Adipocyte (in vitro differentiated cells): ENCODE data around the gene COL3A1.

ENCODE experiments used
- DNase-seq: peaks from one replicate; pipeline ENCODE4 v3.0.0-alpha.2; 2015; ENCODE audit warnings: low read depth
- H3K27me3 ChIP-seq: replicated peaks from 2 replicates; pipeline ENCODE4 v1.7.0; 2013; ENCODE audit warnings: mild to moderate bottlenecking, low read length, moderate library complexity; ENCODE audit not compliant: control insufficient read depth, insufficient read depth
- H3K36me3 ChIP-seq: 2 replicates; pipeline ENCODE4 v1.7.0; 2013; ENCODE audit warnings: low read length, mild to moderate bottlenecking, moderate library complexity; ENCODE audit not compliant: control insufficient read depth, insufficient read depth, severe bottlenecking
- H3K4me1 ChIP-seq: 2 replicates; pipeline ENCODE4 v1.7.0; 2013; ENCODE audit warnings: mild to moderate bottlenecking, low read length, moderate library complexity; ENCODE audit not compliant: control insufficient read depth, insufficient read depth
- H3K4me3 ChIP-seq: 2 replicates; pipeline ENCODE4 v1.7.0; 2013; ENCODE audit warnings: mild to moderate bottlenecking, low read length, moderate library complexity
- H3K9ac ChIP-seq: 2 replicates; pipeline ENCODE4 v1.7.0; 2013; ENCODE audit warnings: mild to moderate bottlenecking, low read length, moderate library complexity
- H3K9me3 ChIP-seq: 2 replicates; pipeline ENCODE4 v1.7.0; 2013; ENCODE audit warnings: mild to moderate bottlenecking, low read length, moderate library complexity; ENCODE audit not compliant: control insufficient read depth

The COL3A1 gene

GRCh38 chr2:188963741-188964140 is 10.4 kb upstream of the COL3A1 start:
- no peaks in the 10 kb centered on the region for H3K27me3 ChIP-seq
- peak overlapping the region; percentile 80 for H3K9ac ChIP-seq
- H3K4me3 ChIP-seq, result peak overlapping the region; percentile 70
- H3K4me1 ChIP-seq, result peaks cover 49% of the 10 kb centered on the region
- no peak for DNase-seq
- H3K36me3 ChIP-seq, result no peaks in the 10 kb centered on the region
- H3K9me3 ChIP-seq, result no peaks in the 10 kb centered on the region

- Histone ChIP-seq H3K9me3 (no peaks in the 10 kb centered on the region), H3K4me1 (peaks cover 60% of the 10 kb centered on the region), H3K36me3 (no peaks in the 10 kb centered on the region), H3K27me3 (no peaks in the 10 kb centered on the region), H3K4me3 (peak overlapping the region; percentile 7), H3K9ac (peak overlapping the region; percentile 50)
- DNase-seq, result no peak
Observed at GRCh38 chr2:188964976-188965546, 9.1 kb upstream of the COL3A1 start.

GRCh38 chr2:188965563-188965962 is 8.6 kb upstream of the COL3A1 start:
- no peaks in the 10 kb centered on the region for H3K27me3 ChIP-seq
- H3K9ac ChIP-seq, result peak overlapping the region; percentile 50
- no peak for DNase-seq
- peaks cover 65% of the 10 kb centered on the region for H3K4me1 ChIP-seq
- no peaks in the 10 kb centered on the region for H3K9me3 ChIP-seq
- no peaks in the 10 kb centered on the region for H3K36me3 ChIP-seq
- H3K4me3 ChIP-seq, result peak overlapping the region; percentile 68

DNA sequence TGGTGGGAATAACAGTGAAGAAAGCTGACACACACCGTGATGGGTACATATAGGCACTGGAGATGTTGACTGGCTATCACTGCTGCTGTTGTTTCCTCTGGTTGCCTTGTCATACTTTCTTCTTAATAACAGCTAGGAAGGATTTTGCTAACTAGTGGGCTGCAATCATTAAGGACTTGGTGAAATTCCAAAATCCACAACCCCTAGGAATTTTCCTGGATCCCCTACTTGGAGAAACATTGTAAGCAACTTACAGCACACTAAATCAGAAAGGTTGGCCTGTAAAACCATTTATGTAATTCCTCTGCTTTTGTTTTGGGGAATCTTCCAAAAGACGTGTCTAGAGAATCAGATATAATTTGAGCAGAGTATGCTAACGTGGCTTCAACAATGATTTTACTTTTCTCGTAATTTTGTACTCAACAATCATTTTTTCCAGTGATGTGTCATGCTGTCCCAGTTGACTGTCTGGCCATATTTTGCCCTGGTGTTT is 8.0 kb upstream of the COL3A1 start:
- H3K36me3 ChIP-seq, result no peaks in the 10 kb centered on the region
- H3K9me3 ChIP-seq, result no peaks in the 10 kb centered on the region
- no peaks in the 10 kb centered on the region for H3K27me3 ChIP-seq
- H3K4me1 ChIP-seq, result peaks cover 70% of the 10 kb centered on the region
- H3K9ac ChIP-seq, result peak overlapping the region; percentile 50
- DNase-seq, result no peak
- H3K4me3 ChIP-seq, result peak overlapping the region; percentile 68

GRCh38 chr2:188966728-188967440 is 7.3 kb upstream of the COL3A1 start:
- Histone ChIP-seq H3K36me3 (no peaks in the 10 kb centered on the region), H3K9ac (peak overlapping the region; percentile 50), H3K4me3 (peak overlapping the region; percentile 68), H3K27me3 (no peaks in the 10 kb centered on the region), H3K9me3 (no peaks in the 10 kb centered on the region), H3K4me1 (peaks cover 78% of the 10 kb centered on the region)
- no peak for DNase-seq

DNA sequence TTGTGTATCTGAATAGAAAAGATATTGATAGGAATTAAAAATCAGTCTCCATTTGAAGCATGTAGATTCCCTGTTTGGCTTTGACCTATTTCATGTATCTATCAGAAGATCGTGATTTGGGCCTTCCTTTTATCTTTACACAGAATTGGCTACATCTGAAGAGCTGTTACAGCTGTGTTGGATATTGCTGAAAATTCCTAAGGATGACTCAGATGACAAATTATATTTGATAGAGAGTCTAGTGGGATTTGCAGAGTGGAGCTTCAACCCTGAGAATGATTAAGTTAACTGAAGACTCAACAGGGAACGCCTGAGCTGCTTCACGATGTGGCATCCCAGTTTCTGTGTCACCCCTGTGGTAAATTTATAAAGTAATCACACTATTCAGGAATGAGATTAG is 4.9 kb upstream of the COL3A1 start:
- H3K27me3 ChIP-seq, result no peaks in the 10 kb centered on the region
- peak overlapping the region; percentile 75 for H3K4me3 ChIP-seq
- peak overlapping the region; percentile 79 for H3K9ac ChIP-seq
- DNase-seq, result peak; percentile 72
- no peaks in the 10 kb centered on the region for H3K9me3 ChIP-seq
- H3K36me3 ChIP-seq, result no peaks in the 10 kb centered on the region
- peaks cover 84% of the 10 kb centered on the region for H3K4me1 ChIP-seq

DNA sequence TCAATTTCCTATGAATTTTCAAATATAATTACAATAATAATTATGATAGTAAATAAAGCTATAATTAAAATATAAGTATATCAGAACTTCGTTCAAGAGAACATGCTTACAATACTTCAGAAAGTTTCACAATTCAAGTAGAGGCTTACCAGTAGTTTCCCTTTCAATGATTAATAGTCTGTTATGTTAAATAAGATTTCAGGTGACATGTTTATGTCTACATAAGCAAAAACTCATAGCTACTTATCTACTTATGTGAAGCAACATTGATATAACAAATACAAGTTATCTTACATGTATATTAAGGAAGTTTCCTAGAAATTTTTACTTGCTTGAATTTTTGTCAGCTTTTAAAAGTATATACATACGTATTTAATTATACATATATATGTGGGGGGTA is 4.5 kb upstream of the COL3A1 start:
- no peak for DNase-seq
- H3K27me3 ChIP-seq, result no peaks in the 10 kb centered on the region
- no peaks in the 10 kb centered on the region for H3K36me3 ChIP-seq
- H3K9me3 ChIP-seq, result no peaks in the 10 kb centered on the region
- H3K4me3 ChIP-seq, result peak overlapping the region; percentile 75
- H3K9ac ChIP-seq, result peak overlapping the region; percentile 79
- H3K4me1 ChIP-seq, result peaks cover 80% of the 10 kb centered on the region

DNA sequence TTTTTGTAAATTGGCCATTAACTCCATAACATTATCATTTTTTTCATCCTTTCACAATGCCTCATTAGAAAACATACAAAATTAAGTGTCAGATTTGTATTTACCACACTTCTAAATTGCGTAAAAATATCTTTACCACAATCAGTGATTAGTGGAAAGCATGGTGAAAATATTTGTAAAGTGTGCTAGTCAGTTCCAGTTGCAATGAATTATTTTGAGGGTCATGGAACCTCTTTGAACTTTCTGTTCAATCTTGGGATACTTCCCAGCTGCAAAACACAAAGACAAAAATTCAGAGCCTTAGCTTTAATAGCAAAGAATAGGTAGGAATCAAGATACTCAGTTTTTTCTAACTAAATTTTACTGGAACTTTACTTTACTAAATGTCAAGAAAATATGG is 4.0 kb upstream of the COL3A1 start:
- Histone ChIP-seq H3K9ac (peak overlapping the region; percentile 79), H3K4me1 (peaks cover 74% of the 10 kb centered on the region), H3K9me3 (no peaks in the 10 kb centered on the region), H3K27me3 (no peaks in the 10 kb centered on the region), H3K36me3 (no peaks in the 10 kb centered on the region), H3K4me3 (peak overlapping the region; percentile 75)
- no peak for DNase-seq

DNA sequence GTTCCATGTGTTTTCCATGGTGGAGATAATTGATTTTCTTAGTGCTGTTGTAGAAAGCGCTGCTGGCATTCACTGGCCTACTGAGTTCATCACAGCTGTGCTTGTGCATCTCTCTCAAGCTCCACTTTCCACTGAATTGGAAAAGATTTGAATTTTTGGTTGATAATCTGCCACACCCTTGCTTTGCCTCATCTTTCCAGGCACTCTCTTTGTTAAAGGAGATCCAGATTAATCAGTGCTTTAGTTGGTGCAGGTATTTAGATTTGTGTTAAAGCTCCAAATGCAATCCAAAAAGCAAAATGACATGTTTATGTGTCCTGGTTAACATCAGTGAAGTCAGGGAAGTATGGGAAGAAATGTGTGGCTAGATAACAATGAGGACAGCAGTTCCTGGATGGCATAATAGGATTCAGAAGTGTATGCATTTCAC is 2.7 kb upstream of the COL3A1 start:
- no peaks in the 10 kb centered on the region for H3K27me3 ChIP-seq
- DNase-seq, result no peak
- peak overlapping the region; percentile 98 for H3K4me3 ChIP-seq
- H3K4me1 ChIP-seq, result peaks cover 63% of the 10 kb centered on the region
- H3K9me3 ChIP-seq, result no peaks in the 10 kb centered on the region
- no peaks in the 10 kb centered on the region for H3K36me3 ChIP-seq
- H3K9ac ChIP-seq, result peak overlapping the region; percentile 79

DNA sequence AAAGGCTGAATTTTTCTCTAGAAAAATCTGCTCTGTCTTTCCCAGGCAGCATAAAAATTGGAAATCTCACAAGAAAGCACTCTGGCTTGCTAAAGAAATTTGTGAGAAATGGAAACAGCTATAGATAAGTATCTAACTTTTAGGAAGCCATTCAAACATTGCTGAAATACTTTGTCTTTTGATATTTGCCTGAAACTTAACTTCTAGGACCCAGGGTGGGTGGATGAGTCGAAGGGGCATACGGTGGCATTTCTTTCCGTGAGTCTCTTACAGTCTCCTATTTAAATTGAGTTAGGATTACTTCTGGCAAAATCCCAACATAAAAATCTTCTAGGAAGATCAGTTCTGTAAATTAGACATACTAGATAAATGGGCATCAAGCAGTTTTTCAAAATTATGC is 532 bp upstream of the COL3A1 start:
- H3K27me3 ChIP-seq, result no peaks in the 10 kb centered on the region
- H3K36me3 ChIP-seq, result peaks cover 10% of the 10 kb centered on the region
- peak overlapping the region; percentile 99 for H3K9ac ChIP-seq
- H3K4me3 ChIP-seq, result peak overlapping the region; percentile 98
- DNase-seq, result peak; percentile 66
- H3K4me1 ChIP-seq, result peaks cover 47% of the 10 kb centered on the region
- H3K9me3 ChIP-seq, result no peaks in the 10 kb centered on the region

GRCh38 chr2:188975497-188976102 is 1.4 kb downstream of the COL3A1 start:
- Histone ChIP-seq H3K4me1 (peaks cover 44% of the 10 kb centered on the region), H3K4me3 (peak overlapping the region; percentile 98)

More at GRCh38 chr2:188975497-188976102, 1.4 kb downstream of the COL3A1 start:
- Histone ChIP-seq H3K36me3 (peaks cover 12% of the 10 kb centered on the region), H3K27me3 (no peaks in the 10 kb centered on the region), H3K9me3 (no peaks in the 10 kb centered on the region), H3K9ac (peak overlapping the region; percentile 99)
- peak; percentile 93 for DNase-seq
